Measurements from ENCODE around the gene ZNF3.

ZNF3 gene

GRCh38 chr7:100122067-100122466 is 40.5 kb upstream of the ZNF3 start:
- Histone ChIP-seq H3K4me3 (ENCODE audit: low read depth, low read length) (no peak overlapping the region), H3K4me1 (ENCODE audit: control insufficient read depth, insufficient read depth, low read length) (peaks cover 9% of the 10 kb centered on the region), H3K27ac (ENCODE audit: low read depth, low read length) (no peak overlapping the region), H3K36me3 (ENCODE audit: control insufficient read depth, insufficient read depth, low read length) (peaks cover 9% of the 10 kb centered on the region), H3K9me3 (ENCODE audit: control insufficient read depth, insufficient read depth, low read length) (no peaks in the 10 kb centered on the region), H3K9ac (ENCODE audit: low read depth, low read length) (no peak overlapping the region), H3K27me3 (ENCODE audit: control insufficient read depth, insufficient read depth, low read length) (no peaks in the 10 kb centered on the region)

GRCh38 chr7:100120733-100121036 is 39.2 kb upstream of the ZNF3 start:
- H3K36me3 ChIP-seq (ENCODE audit: control insufficient read depth, insufficient read depth, low read length): peaks cover 9% of the 10 kb centered on the region
- H3K27me3 ChIP-seq (ENCODE audit: control insufficient read depth, insufficient read depth, low read length): no peaks in the 10 kb centered on the region
- H3K27ac ChIP-seq (ENCODE audit: low read depth, low read length): peak overlapping the region; percentile 87
- peaks cover 9% of the 10 kb centered on the region for H3K4me1 ChIP-seq (ENCODE audit: control insufficient read depth, insufficient read depth, low read length)
- H3K9ac ChIP-seq (ENCODE audit: low read depth, low read length): no peak overlapping the region
- peak overlapping the region; percentile 76 for H3K4me3 ChIP-seq (ENCODE audit: low read depth, low read length)
- no peaks in the 10 kb centered on the region for H3K9me3 ChIP-seq (ENCODE audit: control insufficient read depth, insufficient read depth, low read length)

- peaks cover 6% of the 10 kb centered on the region for H3K36me3 ChIP-seq (ENCODE audit: control insufficient read depth, insufficient read depth, low read length)
- H3K27ac ChIP-seq (ENCODE audit: low read depth, low read length): peak overlapping the region; percentile 87
- H3K9me3 ChIP-seq (ENCODE audit: control insufficient read depth, insufficient read depth, low read length): no peaks in the 10 kb centered on the region
- peak overlapping the region; percentile 4; the same call in 1 of the 2 replicates for H3K9ac ChIP-seq (ENCODE audit: low read depth, low read length)
- H3K4me3 ChIP-seq (ENCODE audit: low read depth, low read length): peak overlapping the region; percentile 76
- peaks cover 9% of the 10 kb centered on the region for H3K4me1 ChIP-seq (ENCODE audit: control insufficient read depth, insufficient read depth, low read length)
- no peaks in the 10 kb centered on the region for H3K27me3 ChIP-seq (ENCODE audit: control insufficient read depth, insufficient read depth, low read length)
Observed at GRCh38 chr7:100119970-100120732, 38.6 kb upstream of the ZNF3 start.

DNA sequence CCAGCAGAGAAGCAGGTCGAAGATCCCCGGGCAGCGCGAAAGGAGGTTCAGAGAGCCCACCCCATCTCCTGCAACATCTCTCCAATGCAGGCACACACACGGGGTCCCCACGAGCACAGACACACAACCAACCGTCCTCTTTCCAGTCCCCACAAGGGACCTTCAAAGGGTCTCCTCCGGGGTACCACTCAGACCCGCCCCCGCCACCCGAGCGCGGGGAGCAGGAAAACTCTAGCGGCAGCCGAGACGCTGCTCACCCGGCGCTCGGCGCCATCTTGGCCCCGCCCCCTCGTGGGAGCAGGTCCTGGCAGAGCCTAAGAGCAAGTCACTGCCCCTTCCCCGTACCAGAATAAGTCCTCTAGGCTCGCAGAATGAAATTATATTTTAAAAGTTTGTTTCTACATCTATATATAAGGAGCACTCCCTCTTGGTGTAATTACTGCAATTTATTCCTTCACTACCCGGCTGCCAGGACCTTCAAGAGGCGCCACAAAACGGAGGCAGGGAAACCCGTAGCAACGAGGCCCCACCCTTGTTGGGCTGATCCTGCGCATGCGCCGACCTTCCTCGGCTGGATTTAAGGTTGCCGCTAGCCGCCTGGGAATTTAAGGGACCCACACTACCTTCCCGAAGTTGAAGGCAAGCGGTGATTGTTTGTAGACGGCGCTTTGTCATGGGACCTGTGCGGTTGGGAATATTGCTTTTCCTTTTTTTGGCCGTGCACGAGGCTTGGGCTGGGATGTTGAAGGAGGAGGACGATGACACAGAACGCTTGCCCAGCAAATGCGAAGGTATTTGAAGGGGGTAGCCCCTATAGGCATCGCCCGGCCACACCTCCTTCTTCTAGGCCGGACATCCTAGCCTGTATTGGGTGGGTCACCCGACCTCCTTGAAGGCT is 37.8 kb upstream of the ZNF3 start, which contains the start of the genes CNPY4 and TAF6:
Gene CNPY4 (plus strand): TSS at position 563 of the 898 bp plus-strand sequence. CDS start 111 bp downstream, at position 674.
Gene TAF6 (minus strand): TSS at position 287 of the 898 bp plus-strand sequence. CDS start 5,149 bp downstream, outside the sequence.
- peak within 1 kb of the TSS; percentile 76 for H3K4me3 ChIP-seq (ENCODE audit: low read depth, low read length)
- no peaks in the 10 kb centered on the region for H3K27me3 ChIP-seq (ENCODE audit: control insufficient read depth, insufficient read depth, low read length)
- 0 out of 2 replicates have a peak, but pooled peaks cover 1% of the 10 kb centered on the region for H3K36me3 ChIP-seq (ENCODE audit: control insufficient read depth, insufficient read depth, low read length)
- peak within 1 kb of the TSS; percentile 87 for H3K9ac ChIP-seq (ENCODE audit: low read depth, low read length)
- peaks cover 9% of the 10 kb centered on the region for H3K4me1 ChIP-seq (ENCODE audit: control insufficient read depth, insufficient read depth, low read length)
- H3K27ac ChIP-seq (ENCODE audit: low read depth, low read length): peak within 1 kb of the TSS; percentile 87
- no peaks in the 10 kb centered on the region for H3K9me3 ChIP-seq (ENCODE audit: control insufficient read depth, insufficient read depth, low read length)

- H3K36me3 ChIP-seq (ENCODE audit: control insufficient read depth, insufficient read depth, low read length): peaks cover 9% of the 10 kb centered on the region
- no peaks in the 10 kb centered on the region for H3K9me3 ChIP-seq (ENCODE audit: control insufficient read depth, insufficient read depth, low read length)
- H3K4me3 ChIP-seq (ENCODE audit: low read depth, low read length): peak overlapping the region; percentile 76
- H3K4me1 ChIP-seq (ENCODE audit: control insufficient read depth, insufficient read depth, low read length): peaks cover 9% of the 10 kb centered on the region
- H3K27ac ChIP-seq (ENCODE audit: low read depth, low read length): peak overlapping the region; percentile 87
- no peaks in the 10 kb centered on the region for H3K27me3 ChIP-seq (ENCODE audit: control insufficient read depth, insufficient read depth, low read length)
- H3K9ac ChIP-seq (ENCODE audit: low read depth, low read length): peak overlapping the region; percentile 87
Observed at GRCh38 chr7:100118388-100119071, 37.0 kb upstream of the ZNF3 start.

GRCh38 chr7:100115026-100115425 is 33.5 kb upstream of the ZNF3 start:
- H3K4me1 ChIP-seq (ENCODE audit: control insufficient read depth, insufficient read depth, low read length): peaks cover under 1% of the 10 kb centered on the region; the same call in 1 of the 2 replicates
- no peak overlapping the region for H3K9ac ChIP-seq (ENCODE audit: low read depth, low read length)
- H3K36me3 ChIP-seq (ENCODE audit: control insufficient read depth, insufficient read depth, low read length): peaks cover 40% of the 10 kb centered on the region
- H3K9me3 ChIP-seq (ENCODE audit: control insufficient read depth, insufficient read depth, low read length): no peaks in the 10 kb centered on the region
- H3K27ac ChIP-seq (ENCODE audit: low read depth, low read length): no peak overlapping the region
- H3K27me3 ChIP-seq (ENCODE audit: control insufficient read depth, insufficient read depth, low read length): no peaks in the 10 kb centered on the region
- H3K4me3 ChIP-seq (ENCODE audit: low read depth, low read length): no peak overlapping the region

DNA sequence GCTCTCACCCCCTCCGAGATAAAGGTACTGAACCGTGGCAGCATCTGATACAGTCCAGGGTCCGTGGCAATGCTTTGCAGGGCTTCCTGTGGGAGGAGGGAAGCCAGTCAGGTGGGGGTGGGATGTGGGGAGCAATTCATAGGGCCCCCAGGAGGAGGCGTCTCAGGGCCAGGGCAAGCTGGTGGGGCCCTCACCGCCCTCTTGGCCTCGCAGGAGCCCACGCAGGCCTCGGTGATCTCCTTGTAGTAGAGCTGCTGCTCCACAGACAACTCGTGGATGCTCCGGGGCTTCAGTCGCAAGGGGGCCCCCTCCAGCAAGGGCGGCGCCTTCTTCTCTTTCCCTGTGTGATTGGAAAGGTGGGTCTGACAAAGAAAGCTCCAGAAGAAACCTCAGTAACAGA is 30.4 kb upstream of the ZNF3 start:
- Histone ChIP-seq H3K9me3 (ENCODE audit: control insufficient read depth, insufficient read depth, low read length) (no peaks in the 10 kb centered on the region), H3K27me3 (ENCODE audit: control insufficient read depth, insufficient read depth, low read length) (no peaks in the 10 kb centered on the region), H3K36me3 (ENCODE audit: control insufficient read depth, insufficient read depth, low read length) (peaks cover 69% of the 10 kb centered on the region), H3K4me1 (ENCODE audit: control insufficient read depth, insufficient read depth, low read length) (no peaks in the 10 kb centered on the region), H3K4me3 (ENCODE audit: low read depth, low read length) (no peak overlapping the region), H3K27ac (ENCODE audit: low read depth, low read length) (no peak overlapping the region), H3K9ac (ENCODE audit: low read depth, low read length) (no peak overlapping the region)

DNA sequence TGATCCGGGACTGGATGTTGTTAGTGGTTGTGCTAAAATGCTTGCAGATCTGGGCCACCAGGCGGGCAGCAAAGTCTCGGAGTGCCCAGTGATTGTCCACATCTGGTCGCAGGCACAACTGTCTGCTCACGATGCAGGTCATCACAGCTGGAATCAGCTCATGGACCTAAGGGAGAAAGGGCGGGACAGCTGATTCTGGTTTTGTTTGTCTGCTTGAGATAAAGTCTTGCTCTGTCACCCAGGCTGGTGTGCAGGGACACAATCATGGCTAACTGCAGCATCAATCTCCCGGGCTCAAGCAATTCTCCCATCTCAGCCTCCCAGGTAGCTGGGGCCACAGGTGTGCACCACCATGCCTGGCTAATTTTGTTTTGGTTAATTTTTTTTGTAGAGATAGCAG is 29.6 kb upstream of the ZNF3 start:
- Histone ChIP-seq H3K27me3 (ENCODE audit: control insufficient read depth, insufficient read depth, low read length) (no peaks in the 10 kb centered on the region), H3K4me3 (ENCODE audit: low read depth, low read length) (no peak overlapping the region), H3K36me3 (ENCODE audit: control insufficient read depth, insufficient read depth, low read length) (peaks cover 76% of the 10 kb centered on the region), H3K9ac (ENCODE audit: low read depth, low read length) (no peak overlapping the region), H3K9me3 (ENCODE audit: control insufficient read depth, insufficient read depth, low read length) (no peaks in the 10 kb centered on the region), H3K27ac (ENCODE audit: low read depth, low read length) (no peak overlapping the region), H3K4me1 (ENCODE audit: control insufficient read depth, insufficient read depth, low read length) (no peaks in the 10 kb centered on the region)

DNA sequence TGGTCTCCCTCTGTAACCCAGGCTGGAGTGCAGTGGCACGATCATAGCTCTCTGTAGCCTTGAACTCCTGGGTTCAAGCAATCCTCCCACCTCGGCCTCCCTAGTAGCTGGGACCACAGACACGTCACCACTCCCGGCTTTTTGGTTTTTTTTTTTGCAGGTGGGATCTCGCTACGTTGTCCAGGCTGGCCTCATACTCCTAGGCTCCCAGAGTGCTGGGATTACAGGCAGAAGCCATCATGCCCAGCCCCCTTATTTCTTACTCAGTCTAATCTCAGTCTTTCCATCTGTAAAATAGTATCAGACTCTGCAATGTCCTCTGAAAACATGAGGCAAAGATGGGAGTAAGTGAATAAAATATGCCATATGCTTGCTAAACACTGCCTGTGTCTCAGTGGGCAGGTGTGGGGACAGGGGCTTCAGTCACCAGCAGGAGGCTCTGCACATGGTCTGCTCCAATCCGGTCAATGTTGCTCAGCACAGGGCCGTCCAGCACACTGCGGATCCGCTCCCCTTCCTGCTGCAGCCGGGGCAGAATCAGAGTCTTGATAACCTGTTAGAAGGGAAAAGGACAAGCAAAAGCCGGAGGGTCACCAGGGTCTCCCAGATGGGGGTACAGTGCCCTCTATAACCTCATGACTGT is 28.1 kb upstream of the ZNF3 start:
- H3K4me1 ChIP-seq (ENCODE audit: control insufficient read depth, insufficient read depth, low read length): no peaks in the 10 kb centered on the region
- H3K27ac ChIP-seq (ENCODE audit: low read depth, low read length): no peak overlapping the region
- H3K9ac ChIP-seq (ENCODE audit: low read depth, low read length): no peak overlapping the region
- no peaks in the 10 kb centered on the region for H3K9me3 ChIP-seq (ENCODE audit: control insufficient read depth, insufficient read depth, low read length)
- H3K27me3 ChIP-seq (ENCODE audit: control insufficient read depth, insufficient read depth, low read length): no peaks in the 10 kb centered on the region
- no peak overlapping the region for H3K4me3 ChIP-seq (ENCODE audit: low read depth, low read length)
- peaks cover 90% of the 10 kb centered on the region for H3K36me3 ChIP-seq (ENCODE audit: control insufficient read depth, insufficient read depth, low read length)

DNA sequence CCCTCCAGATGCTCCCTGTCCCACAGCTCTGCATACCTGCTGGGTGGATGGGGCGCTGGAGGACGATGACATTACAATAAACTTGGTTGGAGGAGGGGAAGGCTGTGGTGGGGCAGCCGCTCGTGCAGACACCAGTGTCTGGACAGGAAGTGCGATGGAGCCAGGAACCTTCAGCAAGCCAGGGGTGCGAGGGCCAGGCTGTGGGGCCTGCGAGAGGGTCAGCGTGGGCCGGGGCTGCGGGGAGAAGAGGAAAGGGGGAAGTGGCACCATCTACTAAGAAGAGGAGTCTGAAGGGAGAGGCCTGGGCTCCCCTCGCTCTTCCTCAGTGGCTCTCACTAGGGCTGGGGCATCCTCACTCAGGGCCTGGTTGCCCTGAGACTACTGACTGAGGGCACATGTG is 26.4 kb upstream of the ZNF3 start:
- Histone ChIP-seq H3K4me1 (ENCODE audit: control insufficient read depth, insufficient read depth, low read length) (no peaks in the 10 kb centered on the region), H3K4me3 (ENCODE audit: low read depth, low read length) (no peak overlapping the region), H3K27ac (ENCODE audit: low read depth, low read length) (no peak overlapping the region), H3K9me3 (ENCODE audit: control insufficient read depth, insufficient read depth, low read length) (no peaks in the 10 kb centered on the region), H3K36me3 (ENCODE audit: control insufficient read depth, insufficient read depth, low read length) (peaks cover 88% of the 10 kb centered on the region), H3K27me3 (ENCODE audit: control insufficient read depth, insufficient read depth, low read length) (no peaks in the 10 kb centered on the region), H3K9ac (ENCODE audit: low read depth, low read length) (no peak overlapping the region)

Measured in HUES48 (cell line).